Smooth muscle cell (in vitro differentiated cells): ENCODE data around the gene AIFM3. TPM values are rescaled to one million over a fixed set of nuclear protein-coding genes. Genes with fewer than 3 reads are reported as not detected.

Source experiments
- DNase-seq: peaks from one replicate; lab custom pipeline; 2025; ENCODE audit not compliant: unreplicated experiment; lab: John Stamatoyannopoulos, UW
- H2AFZ ChIP-seq: fragments of 200-600 bp; sonication (generic); 2 replicates; pipeline ENCODE4 v1.6.0; 2016; ENCODE audit warnings: antibody characterized with exemption, low read depth, mild to moderate bottlenecking
- H3F3A ChIP-seq: fragments of 200-600 bp; sonication (generic); 2 replicates; pipeline ENCODE4 v1.6.0; 2017; ENCODE audit warnings: antibody characterized with exemption, low read depth
- H3K27ac ChIP-seq: fragments of 200-600 bp; sonication (generic); 2 replicates; pipeline ENCODE4 v1.5.1; 2016; ENCODE audit warnings: low read depth, mild to moderate bottlenecking
- H3K27me3 ChIP-seq: fragments of 200-600 bp; sonication (generic); 2 replicates; pipeline ENCODE4 v1.6.1; 2016; ENCODE audit warnings: low read depth, mild to moderate bottlenecking
- H3K36me3 ChIP-seq: fragments of 200-600 bp; sonication (generic); 2 replicates; pipeline ENCODE4 v1.5.1; 2016; ENCODE audit warnings: low read depth
- H3K4me1 ChIP-seq: fragments of 200-600 bp; sonication (generic); 2 replicates; pipeline ENCODE4 v1.5.1; 2016; ENCODE audit warnings: low read depth
- H3K4me2 ChIP-seq: fragments of 200-600 bp; sonication (generic); 2 replicates; pipeline ENCODE4 v1.6.0; 2016; ENCODE audit warnings: mild to moderate bottlenecking
- H3K4me3 ChIP-seq: fragments of 200-600 bp; sonication (generic); 2 replicates; pipeline ENCODE4 v1.5.1; 2016; ENCODE audit warnings: mild to moderate bottlenecking
- H3K79me2 ChIP-seq: fragments of 200-600 bp; sonication (generic); 2 replicates; pipeline ENCODE4 v1.6.0; 2016; ENCODE audit warnings: low read depth, mild to moderate bottlenecking
- H3K9ac ChIP-seq: fragments of 200-600 bp; sonication (generic); 2 replicates; pipeline ENCODE4 v1.6.0; 2016; ENCODE audit warnings: low read depth
- H3K9me3 ChIP-seq: fragments of 200-600 bp; sonication (generic); replicated peaks from 2 replicates; pipeline ENCODE4 v1.5.1; 2016; ENCODE audit warnings: low read depth
- H4K20me1 ChIP-seq: fragments of 200-600 bp; sonication (generic); 2 replicates; pipeline ENCODE4 v1.6.0; 2016; ENCODE audit warnings: low read depth
- WGBS: methylation state at CpG from one replicate; pipeline ENCODE4 v1.1.7; 2016; ENCODE audit warnings: low lambda C conversion rate; 5-methylcytosine and 5-hydroxymethylcytosine counted together
- polyA plus RNA-seq: library from polyadenylated mRNA; unstranded; fragments of >200 nt; fragmentation: Nextera tagmentation; extraction: Ambion mirVana; gene quantifications from 2 replicates; pipeline ENCODE4 v1.2.1, GENCODE V29; 2016
- total RNA-seq: library from RNA; depleted of rRNA; stranded (reverse); fragments of >200 nt; gene quantifications from 2 replicates; pipeline ENCODE4 v1.2.3, GENCODE V29; 2014
- TF ChIP-seq, protein P1 (sequence below): fragments of 200-600 bp; sonication (generic); IDR thresholded peaks from 2 replicates; pipeline ENCODE4 v1.5.1; 2017; ENCODE audit warnings: borderline replicate concordance, mild to moderate bottlenecking, antibody characterized with exemption; ENCODE audit not compliant: insufficient read depth, poor library complexity, severe bottlenecking

The AIFM3 gene
- total and polyA plus RNA-seq, 2 experiments from 2014 or later: 0.85 TPM; not detected in 1

DNA sequence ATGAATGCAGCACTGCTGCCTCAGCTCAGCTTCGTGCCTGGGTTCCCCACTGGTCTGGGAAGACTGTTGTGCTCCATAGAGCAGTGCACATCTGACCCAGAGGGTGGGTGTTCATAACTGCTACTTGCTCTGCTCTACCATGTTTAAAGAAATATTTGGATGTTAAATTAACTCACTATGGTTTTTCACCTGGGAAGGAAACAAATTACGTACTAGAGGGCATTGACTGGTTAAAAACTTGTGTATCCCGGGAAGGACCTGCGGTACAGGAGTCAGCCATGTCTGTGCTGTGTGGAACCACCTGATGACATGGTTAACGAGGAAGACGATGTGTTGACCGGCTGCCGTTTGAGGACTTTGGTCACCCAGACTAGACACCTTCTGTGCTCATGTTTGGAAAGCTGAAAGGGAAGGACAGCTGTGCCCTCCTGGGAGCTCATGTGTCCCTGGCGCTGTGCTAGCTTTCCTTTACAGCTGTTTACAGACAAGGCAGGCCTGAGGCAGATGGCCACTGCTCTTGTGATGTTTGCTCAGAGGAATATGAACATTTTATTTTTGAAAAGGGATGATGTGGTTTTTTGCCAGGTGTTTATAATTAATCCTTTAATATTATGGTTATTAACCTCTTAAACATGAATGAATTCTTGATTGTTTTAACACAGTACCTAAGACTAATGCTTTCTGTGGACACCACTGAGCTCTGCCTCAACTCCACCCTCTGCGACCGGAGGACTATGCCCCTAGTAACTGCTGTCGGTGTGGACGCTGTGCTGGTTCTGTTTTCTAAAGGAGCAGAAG lies 14.3 kb upstream of the AIFM3 start:
- Histone ChIP-seq H3K27me3 (no peaks in the 10 kb centered on the region), H3K27ac (peak overlapping the region; percentile 19), H3K9ac (no peak overlapping the region), H3K4me2 (no peak overlapping the region), H2AFZ (no peak overlapping the region), H3K79me2 (peaks cover 31% of the 10 kb centered on the region), H3K4me3 (no peak overlapping the region), H3K9me3 (no peaks in the 10 kb centered on the region), H4K20me1 (peaks cover 81% of the 10 kb centered on the region), H3F3A (peaks cover 20% of the 10 kb centered on the region), H3K36me3 (no peaks in the 10 kb centered on the region), H3K4me1 (peaks cover under 1% of the 10 kb centered on the region)
- TF ChIP-seq, protein P1, sequence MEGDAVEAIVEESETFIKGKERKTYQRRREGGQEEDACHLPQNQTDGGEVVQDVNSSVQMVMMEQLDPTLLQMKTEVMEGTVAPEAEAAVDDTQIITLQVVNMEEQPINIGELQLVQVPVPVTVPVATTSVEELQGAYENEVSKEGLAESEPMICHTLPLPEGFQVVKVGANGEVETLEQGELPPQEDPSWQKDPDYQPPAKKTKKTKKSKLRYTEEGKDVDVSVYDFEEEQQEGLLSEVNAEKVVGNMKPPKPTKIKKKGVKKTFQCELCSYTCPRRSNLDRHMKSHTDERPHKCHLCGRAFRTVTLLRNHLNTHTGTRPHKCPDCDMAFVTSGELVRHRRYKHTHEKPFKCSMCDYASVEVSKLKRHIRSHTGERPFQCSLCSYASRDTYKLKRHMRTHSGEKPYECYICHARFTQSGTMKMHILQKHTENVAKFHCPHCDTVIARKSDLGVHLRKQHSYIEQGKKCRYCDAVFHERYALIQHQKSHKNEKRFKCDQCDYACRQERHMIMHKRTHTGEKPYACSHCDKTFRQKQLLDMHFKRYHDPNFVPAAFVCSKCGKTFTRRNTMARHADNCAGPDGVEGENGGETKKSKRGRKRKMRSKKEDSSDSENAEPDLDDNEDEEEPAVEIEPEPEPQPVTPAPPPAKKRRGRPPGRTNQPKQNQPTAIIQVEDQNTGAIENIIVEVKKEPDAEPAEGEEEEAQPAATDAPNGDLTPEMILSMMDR: no peak
- WGBS: 96% methylated on average over 13 of the region's 13 CpGs
- DNase-seq: no peak

DNA sequence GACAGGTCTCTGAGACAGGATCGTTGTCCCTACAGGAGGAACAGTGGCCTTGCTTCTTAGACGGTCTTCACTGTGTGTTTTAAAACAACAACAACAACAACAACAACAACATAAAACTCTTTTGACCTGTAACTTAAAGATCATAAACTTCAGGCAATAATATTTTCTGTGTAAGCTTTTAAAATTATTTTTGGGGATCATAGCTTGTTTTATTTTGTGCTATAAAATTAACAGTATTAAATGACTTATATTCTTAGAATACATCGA lies 13.8 kb upstream of the AIFM3 start:
- Histone ChIP-seq H3K4me1 (peaks cover 3% of the 10 kb centered on the region), H3K79me2 (peaks cover 26% of the 10 kb centered on the region)

DNA sequence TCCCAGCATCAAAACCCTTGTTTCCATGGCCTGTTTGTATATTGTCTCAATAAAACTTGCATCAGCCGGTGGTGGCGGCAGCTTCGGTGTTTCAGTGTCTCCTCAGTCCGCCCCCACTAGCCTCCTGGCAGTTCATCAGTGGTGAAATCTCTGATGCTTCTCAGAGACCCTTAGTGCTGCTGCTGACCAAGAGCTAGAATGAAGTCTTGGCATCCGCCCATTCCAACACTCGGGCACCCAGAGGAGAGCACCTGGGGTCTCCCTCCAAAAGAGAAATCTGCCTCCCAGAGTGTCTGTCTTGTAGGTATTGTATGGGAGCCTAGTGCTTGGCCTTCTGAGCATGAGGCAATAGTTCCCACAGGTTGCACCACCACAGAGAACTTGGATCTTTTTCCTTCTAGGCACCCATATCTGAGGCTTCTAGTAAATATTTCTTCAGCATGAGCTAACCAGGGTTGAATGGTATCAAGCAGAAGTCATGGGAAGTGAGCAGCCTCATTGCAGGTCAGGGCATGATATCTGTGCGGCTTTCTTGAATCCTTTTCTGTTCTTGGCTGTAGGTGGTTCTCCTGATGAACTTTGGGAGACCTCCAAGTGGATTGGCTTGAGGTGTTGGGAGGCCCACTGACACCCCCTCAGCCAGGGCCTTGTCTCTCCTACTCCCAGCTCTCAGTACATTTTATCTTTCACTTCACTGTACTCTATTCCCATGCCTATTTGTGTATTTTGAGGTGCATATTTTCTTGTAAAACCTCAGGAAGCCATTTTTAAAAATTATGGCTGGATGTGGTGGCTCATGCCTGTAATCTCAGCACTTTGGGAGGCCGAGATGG lies 13.2 kb upstream of the AIFM3 start:
- H3F3A ChIP-seq: peaks cover 20% of the 10 kb centered on the region
- no peaks in the 10 kb centered on the region for H3K9me3 ChIP-seq
- DNase-seq: no peak
- H3K9ac ChIP-seq: no peak overlapping the region
- WGBS: 79% methylated on average over 8 of the region's 8 CpGs
- H3K4me1 ChIP-seq: peaks cover 3% of the 10 kb centered on the region
- H3K27ac ChIP-seq: peak overlapping the region; percentile 51
- H4K20me1 ChIP-seq: peaks cover 70% of the 10 kb centered on the region
- no peak overlapping the region for H3K4me2 ChIP-seq
- H3K79me2 ChIP-seq: peaks cover 20% of the 10 kb centered on the region
- no peak overlapping the region for H2AFZ ChIP-seq
- TF ChIP-seq, protein P1: no peak
- H3K27me3 ChIP-seq: no peaks in the 10 kb centered on the region
- H3K4me3 ChIP-seq: no peak overlapping the region
- H3K36me3 ChIP-seq: no peaks in the 10 kb centered on the region

More for the DNA sequence above, 13.8 kb upstream of the AIFM3 start:
- Histone ChIP-seq H2AFZ (no peak overlapping the region), H3K36me3 (no peaks in the 10 kb centered on the region), H3K27me3 (no peaks in the 10 kb centered on the region), H3K9ac (no peak overlapping the region), H3F3A (peaks cover 20% of the 10 kb centered on the region), H4K20me1 (peaks cover 76% of the 10 kb centered on the region), H3K9me3 (no peaks in the 10 kb centered on the region), H3K4me2 (no peak overlapping the region), H3K27ac (peak overlapping the region; percentile 51), H3K4me3 (no peak overlapping the region)
- TF ChIP-seq, protein P1: no peak
- WGBS: 95% methylated on average over 3 of the region's 3 CpGs
- DNase-seq: no peak
